H1 (cell line): ENCODE results near the gene PTN. TPM values are rescaled to one million over a fixed set of nuclear protein-coding genes. Genes with fewer than 3 reads are reported as not detected.

Experiments used
- CTCF ChIA-PET: fragments of 300-600 bp; sonication (Branson Sonifier 250); formaldehyde crosslinking; loops from one replicate; lab custom pipeline; 2021; ENCODE audit not compliant: partially characterized antibody; lab: Charles Lee
- POLR2A ChIA-PET: fragments of 300-600 bp; sonication (Branson Sonifier 250); formaldehyde crosslinking; loops from one replicate; lab custom pipeline; 2021; ENCODE audit warnings: inconsistent platforms; ENCODE audit not compliant: partially characterized antibody; lab: Charles Lee
- DNase-seq, 2 experiments: peaks; one replicate each; pipeline versions ENCODE4 v3.0.0 to v3.0.0-alpha.2; 2010 to 2022; ENCODE audit warnings: low spot score in 2 of 2, low read depth in 1 of 2, mixed read lengths in 1 of 2
- FAIRE-seq: peaks from 2 replicates; lab custom pipeline; 2011; peaks lifted over from hg19 to GRCh38; lab: Jason Lieb, UNC
- H2AFZ ChIP-seq: 2 replicates; pipeline ENCODE4 v1.8.1; 2012; ENCODE audit warnings: low read length, inconsistent platforms
- H2AK5ac ChIP-seq: 2 replicates; pipeline ENCODE4 v1.6.1; 2013; ENCODE audit warnings: low read depth, low read length
- H2BK120ac ChIP-seq: replicated peaks from 2 replicates; pipeline ENCODE3; 2013; ENCODE audit warnings: low read depth, low read length, inconsistent platforms
- H2BK12ac ChIP-seq: 2 replicates; pipeline ENCODE4 v1.6.1; 2013; ENCODE audit warnings: low read depth, low read length
- H2BK15ac ChIP-seq: 2 replicates; pipeline ENCODE4 v1.6.1; 2013; ENCODE audit warnings: low read length
- H2BK20ac ChIP-seq: 2 replicates; pipeline ENCODE4 v1.6.1; 2013; ENCODE audit warnings: low read length
- H2BK5ac ChIP-seq: 2 replicates; pipeline ENCODE4 v1.6.1; 2013; ENCODE audit warnings: low read depth, low read length
- H3K14ac ChIP-seq: 2 replicates; pipeline ENCODE4 v1.6.1; 2013; ENCODE audit warnings: inconsistent platforms; ENCODE audit not compliant: insufficient read length
- H3K18ac ChIP-seq: 2 replicates; pipeline ENCODE4 v1.6.1; 2013; ENCODE audit warnings: low read length; ENCODE audit errors: extremely low read depth
- H3K23ac ChIP-seq: 2 replicates; pipeline ENCODE4 v1.6.1; 2013; ENCODE audit warnings: inconsistent platforms; ENCODE audit not compliant: insufficient read length
- H3K23me2 ChIP-seq: 2 replicates; pipeline ENCODE4 v1.6.1; 2013; ENCODE audit warnings: low read depth, low read length
- H3K27ac ChIP-seq: 2 replicates; pipeline ENCODE4 v1.6.1; 2011; ENCODE audit warnings: low read depth, low read length, inconsistent platforms
- H3K27me3 ChIP-seq, 4 experiments: replicated peaks in 1 of 4; 1 replicate in 1 of 4; 2 replicates in 3 of 4; pipeline versions ENCODE4 v1.6.1 to v1.8.1; 2011 to 2013; ENCODE audit warnings: low read length in 3 of 4, mild to moderate bottlenecking in 3 of 4, inconsistent platforms in 2 of 4, mixed read lengths in 2 of 4, moderate library complexity in 1 of 4; ENCODE audit not compliant: control insufficient read depth in 3 of 4, insufficient read depth in 3 of 4; ENCODE audit errors: extremely low read depth in 1 of 4
- H3K36me3 ChIP-seq, 4 experiments: 2 replicates each; pipeline versions ENCODE4 v1.6.1 to v1.8.1; 2011 to 2013; ENCODE audit warnings: mild to moderate bottlenecking in 4 of 4, low read length in 3 of 4, moderate library complexity in 2 of 4, control low read depth in 1 of 4, inconsistent platforms in 1 of 4; ENCODE audit not compliant: insufficient read depth in 4 of 4, control insufficient read depth in 2 of 4
- H3K4ac ChIP-seq: replicated peaks from 2 replicates; pipeline ENCODE3; 2013; ENCODE audit warnings: low read length, low read depth, mixed read lengths, inconsistent platforms; ENCODE audit not compliant: insufficient read length
- H3K4me1 ChIP-seq, 4 experiments: replicated peaks in 1 of 4; 1 replicate in 1 of 4; 2 replicates in 3 of 4; pipeline versions ENCODE4 v1.6.1 to v1.8.1; 2011 to 2013; ENCODE audit warnings: low read length in 3 of 4, inconsistent platforms in 2 of 4, mixed read lengths in 1 of 4; ENCODE audit not compliant: insufficient read depth in 4 of 4, control insufficient read depth in 3 of 4
- H3K4me2 ChIP-seq, 2 experiments: 2 replicates each; pipeline versions ENCODE4 v1.6.1 to v1.8.1; 2011 to 2013; ENCODE audit warnings: low read depth in 2 of 2, low read length in 2 of 2, control low read depth in 1 of 2, inconsistent platforms in 1 of 2, mild to moderate bottlenecking in 1 of 2; ENCODE audit not compliant: insufficient read depth in 1 of 2
- H3K4me3 ChIP-seq, 4 experiments: fragments of 200-600, 300-600 bp in 1 of 4; sonication (generic), shearing (Covaris generic), sonication (Bioruptor Twin) in 1 of 4; 2 replicates each; pipeline versions ENCODE4 v1.5.1 to v1.8.1; 2011 to 2016; ENCODE audit warnings: low read length in 4 of 4, low read depth in 3 of 4, control low read depth in 2 of 4, inconsistent platforms in 2 of 4, mild to moderate bottlenecking in 2 of 4, mixed read lengths in 1 of 4, moderate library complexity in 1 of 4; ENCODE audit not compliant: insufficient read depth in 2 of 4; ENCODE audit errors: extremely low read depth in 1 of 4
- H3K56ac ChIP-seq: replicated peaks from 2 replicates; pipeline ENCODE3; 2013; ENCODE audit warnings: low read depth, mild to moderate bottlenecking, mixed read lengths, low read length, inconsistent platforms; ENCODE audit not compliant: insufficient read length
- H3K79me1 ChIP-seq: 2 replicates; pipeline ENCODE4 v1.6.1; 2013; ENCODE audit warnings: low read depth, low read length, control low read depth
- H3K79me2 ChIP-seq, 2 experiments: 2 replicates each; pipeline versions ENCODE4 v1.6.1 to v1.8.1; 2012 to 2013; ENCODE audit warnings: low read length in 2 of 2, mild to moderate bottlenecking in 2 of 2, inconsistent platforms in 1 of 2; ENCODE audit not compliant: insufficient read depth in 2 of 2, control insufficient read depth in 1 of 2
- H3K9ac ChIP-seq, 4 experiments: replicated peaks in 1 of 4; 1 replicate in 1 of 4; 2 replicates in 3 of 4; pipeline versions ENCODE4 v1.6.1 to v1.8.1; 2011 to 2013; ENCODE audit warnings: low read depth in 3 of 4, low read length in 3 of 4, control low read depth in 2 of 4, mild to moderate bottlenecking in 2 of 4, moderate library complexity in 2 of 4, inconsistent platforms in 1 of 4; ENCODE audit errors: extremely low read depth in 1 of 4
- H3K9me3 ChIP-seq, 2 experiments: 2 replicates each; pipeline versions ENCODE4 v1.6.1 to v1.8.1; 2012 to 2013; ENCODE audit warnings: mild to moderate bottlenecking in 2 of 2, moderate library complexity in 2 of 2, control low read depth in 1 of 2, inconsistent platforms in 1 of 2, low read depth in 1 of 2, low read length in 1 of 2, mixed read lengths in 1 of 2; ENCODE audit not compliant: insufficient read depth in 2 of 2
- H4K20me1 ChIP-seq, 2 experiments: replicated peaks in 1 of 2; 2 replicates each; pipeline versions ENCODE3 to v1.8.1; 2011 to 2013; ENCODE audit warnings: inconsistent platforms in 2 of 2, low read length in 2 of 2, mild to moderate bottlenecking in 1 of 2; ENCODE audit not compliant: insufficient read depth in 2 of 2, control insufficient read depth in 1 of 2
- H4K5ac ChIP-seq: 2 replicates; pipeline ENCODE4 v1.6.1; 2013; ENCODE audit warnings: low read length, low read depth, mixed read lengths, inconsistent platforms; ENCODE audit not compliant: insufficient read length
- H4K8ac ChIP-seq: 2 replicates; pipeline ENCODE4 v1.8.0; 2013; ENCODE audit warnings: mild to moderate bottlenecking, moderate library complexity, low read length, inconsistent platforms; ENCODE audit not compliant: insufficient read depth; ENCODE audit errors: extremely low read depth
- H4K91ac ChIP-seq: replicated peaks from 2 replicates; pipeline ENCODE3; 2013; ENCODE audit warnings: low read length, mixed read lengths, inconsistent platforms; ENCODE audit not compliant: insufficient read length
- HDAC6 ChIP-seq: IDR thresholded peaks from one replicate; pipeline ENCODE4 v1.7.1; 2012; ENCODE audit warnings: low read depth, mild to moderate bottlenecking, inconsistent platforms, low read length, moderate library complexity
- polyA plus RNA-seq, 7 experiments: library from polyadenylated mRNA; depleted of rRNA in 3 of 7; stranded (reverse) in 5 of 7; unstranded in 2 of 7; fragments of >200 nt in 5 of 7; fragments of 200-250 nt in 2 of 7; gene quantifications; 1 replicate in 5 of 7; 2 replicates in 1 of 7; 4 replicates in 1 of 7; pipeline versions ENCODE4 v1.2.1 to v1.2.3, GENCODE V29; 2011 to 2013; ENCODE audit warnings: missing spikeins in 2 of 7, mixed read lengths in 2 of 7
- total RNA-seq: library from RNA; stranded (reverse); fragmentation: NEBNext Ultra II Directional; extraction: Animal tissue kit (Norgen Biotek cat#: 25700); gene quantifications from 2 replicates; pipeline ENCODE4 v1.2.1, GENCODE V29; 2021

Gene PTN
- total and polyA plus RNA-seq, 2 of the 8 experiments (the other 6 are each of a cell fraction or from before 2014, with no cell fraction given) = 23.1 to 27.8 TPM

- Histone ChIP-seq H3K9me3 (no peaks in the 10 kb centered on the region; a peak in 1 of 4 replicates), H3K56ac (no peak overlapping the region), H2BK20ac (no peak overlapping the region), H2BK5ac (no peak overlapping the region), H2BK15ac (no peak overlapping the region), H3K36me3 (no peaks in the 10 kb centered on the region), H4K5ac (no peak overlapping the region), H3K9ac (no peak overlapping the region), H3K14ac (no peak overlapping the region), H4K91ac (no peak overlapping the region), H2BK12ac (no peak overlapping the region), H3K23ac (no peak overlapping the region)
- FAIRE-seq (no peak), DNase-seq (no peak)
- POLR2A ChIA-PET = no interaction called here
- TF ChIP-seq HDAC6 = no peak
- TF ChIP-seq, all 59 proteins: peak for 0
- H3K4me1 ChIP-seq = no peaks in the 10 kb centered on the region
- no peak overlapping the region for H3K4me3 ChIP-seq
- CTCF ChIA-PET = no interaction called here
- no peaks in the 10 kb centered on the region for H3K79me1 ChIP-seq
- H3K18ac ChIP-seq = no peak overlapping the region
- no peak overlapping the region for H2AK5ac ChIP-seq
- H3K27me3 ChIP-seq = no peaks in the 10 kb centered on the region
- no peak overlapping the region for H2BK120ac ChIP-seq
- no peak overlapping the region for H3K4ac ChIP-seq
- no peaks in the 10 kb centered on the region for H3K79me2 ChIP-seq
- H3K4me2 ChIP-seq = no peak overlapping the region
- H3K23me2 ChIP-seq = no peaks in the 10 kb centered on the region
- H4K20me1 ChIP-seq = no peaks in the 10 kb centered on the region
- H3K27ac ChIP-seq = no peak overlapping the region
- no peak overlapping the region for H2AFZ ChIP-seq
- H4K8ac ChIP-seq = no peak overlapping the region
Measured at GRCh38 chr7:137206770-137207169, 136.8 kb downstream of the PTN start.
